Neural cell (in vitro differentiated cells): ENCODE measurements around the gene KIAA1614. TPM values are rescaled to one million over a fixed set of nuclear protein-coding genes. Genes with fewer than 3 reads are reported as not detected.

Experiments
- H2AFZ ChIP-seq: fragments of 200-600, 300-800 bp; sonication (generic), shearing (Covaris generic); 2 replicates; pipeline ENCODE4 v1.6.0; 2014; ENCODE audit warnings: low read depth, mild to moderate bottlenecking, antibody characterized with exemption, low read length, moderate library complexity
- H3F3A ChIP-seq: fragments of 200-600 bp; shearing (Covaris generic); 2 replicates; pipeline ENCODE4 v1.6.1; 2016; ENCODE audit warnings: mild to moderate bottlenecking, moderate library complexity, mixed read lengths, antibody characterized with exemption, low read length; ENCODE audit not compliant: insufficient read depth, poor library complexity, severe bottlenecking
- H3K27ac ChIP-seq: fragments of 200-600, 300-800 bp; sonication (generic), shearing (Covaris generic); 2 replicates; pipeline ENCODE4 v1.5.1; 2014; ENCODE audit warnings: mild to moderate bottlenecking, low read length, moderate library complexity
- H3K27me3 ChIP-seq: fragments of 300-800, 200-600 bp; sonication (generic), shearing (Covaris generic); 2 replicates; pipeline ENCODE4 v1.6.0; 2014; ENCODE audit warnings: mild to moderate bottlenecking, low read depth, low read length, moderate library complexity; ENCODE audit not compliant: insufficient read depth
- H3K36me3 ChIP-seq: fragments of 300-800, 200-600 bp; sonication (generic), shearing (Covaris generic); 2 replicates; pipeline ENCODE4 v1.5.1; 2014; ENCODE audit warnings: mild to moderate bottlenecking, antibody characterized with exemption, low read length, moderate library complexity; ENCODE audit not compliant: insufficient read depth
- H3K4me2 ChIP-seq: fragments of 300-800, 200-600 bp; sonication (generic), shearing (Covaris generic); 2 replicates; pipeline ENCODE4 v1.6.0; 2014; ENCODE audit warnings: mild to moderate bottlenecking, low read length
- H3K4me3 ChIP-seq: fragments of 300-800, 200-600 bp; sonication (generic), shearing (Covaris generic); 2 replicates; pipeline ENCODE4 v1.5.1; 2014; ENCODE audit warnings: mild to moderate bottlenecking, low read length, moderate library complexity
- H3K79me2 ChIP-seq: fragments of 200-600 bp; shearing (Covaris generic); replicated peaks from 2 replicates; pipeline ENCODE4 v1.6.0; 2014; ENCODE audit warnings: mild to moderate bottlenecking, low read length, moderate library complexity; ENCODE audit not compliant: insufficient read depth
- H3K9ac ChIP-seq: fragments of 300-800, 200-600 bp; sonication (generic), shearing (Covaris generic); 2 replicates; pipeline ENCODE4 v1.6.1; 2016; ENCODE audit warnings: mild to moderate bottlenecking, low read length, mixed read lengths
- H3K9me2 ChIP-seq: fragments of 200-600 bp; shearing (Covaris generic); 2 replicates; pipeline ENCODE4 v1.6.1; 2016; ENCODE audit warnings: mild to moderate bottlenecking, low read length, mixed read lengths; ENCODE audit not compliant: insufficient read depth
- H3K9me3 ChIP-seq: fragments of 200-600, 300-800 bp; sonication (generic), shearing (Covaris generic); 2 replicates; pipeline ENCODE4 v1.6.1; 2016; ENCODE audit warnings: mild to moderate bottlenecking, mixed run types, low read length, moderate library complexity, mixed read lengths
- H4K20me1 ChIP-seq: fragments of 200-600 bp; shearing (Covaris generic); 2 replicates; pipeline ENCODE4 v1.6.1; 2016; ENCODE audit warnings: mild to moderate bottlenecking, mixed run types; ENCODE audit not compliant: insufficient read depth
- EP300 ChIP-seq: fragments of 450-650 bp; conservative IDR thresholded peaks from 2 replicates; pipeline ENCODE4 v1.6.1; 2014; ENCODE audit warnings: antibody characterized with exemption, mild to moderate bottlenecking, moderate library complexity; ENCODE audit not compliant: poor library complexity, severe bottlenecking
- EZH2 ChIP-seq: fragments of 200-600, 300-800 bp; shearing (Covaris generic), sonication (generic); IDR thresholded peaks from 2 replicates; pipeline ENCODE4 v1.6.1; 2014; ENCODE audit warnings: antibody characterized with exemption, low read length, borderline replicate concordance, mild to moderate bottlenecking; ENCODE audit not compliant: insufficient read depth, poor library complexity, severe bottlenecking
- MXI1 ChIP-seq: fragments of 450-650 bp; conservative IDR thresholded peaks from 2 replicates; pipeline ENCODE4 v1.6.1; 2014; ENCODE audit warnings: antibody characterized with exemption, mild to moderate bottlenecking; ENCODE audit not compliant: poor library complexity, severe bottlenecking
- POLR2AphosphoS5 ChIP-seq: IDR thresholded peaks from 2 replicates; pipeline ENCODE4 v1.6.1; 2012
- RAD21 ChIP-seq: fragments of 450-650 bp; conservative IDR thresholded peaks from 2 replicates; pipeline ENCODE4 v1.6.1; 2014; ENCODE audit warnings: antibody characterized with exemption, mild to moderate bottlenecking, moderate library complexity
- SMC3 ChIP-seq: fragments of 450-650 bp; conservative IDR thresholded peaks from 2 replicates; pipeline ENCODE4 v1.6.1; 2014; ENCODE audit warnings: antibody characterized with exemption, mild to moderate bottlenecking, moderate library complexity; ENCODE audit not compliant: poor library complexity
- TAF1 ChIP-seq: IDR thresholded peaks from 2 replicates; pipeline ENCODE4 v1.6.1; 2012; ENCODE audit warnings: low read depth
- polyA plus RNA-seq: library from polyadenylated mRNA; depleted of rRNA; stranded (reverse); fragments of >200 nt; gene quantifications from 2 replicates; pipeline ENCODE4 v1.2.3, GENCODE V29; 2014
- TF ChIP-seq, protein P1 (sequence below): fragments of 450-650 bp; IDR thresholded peaks from 2 replicates; pipeline ENCODE4 v1.5.1; 2014; ENCODE audit warnings: antibody characterized with exemption, mild to moderate bottlenecking, moderate library complexity; ENCODE audit not compliant: poor library complexity, severe bottlenecking
- TF ChIP-seq, protein P2 (sequence below): IDR thresholded peaks from 2 replicates; pipeline ENCODE4 v1.6.1; 2012; ENCODE audit warnings: borderline replicate concordance

KIAA1614 gene
- polyA plus RNA-seq, 1 donor from 2014 or later, result 0.50 TPM

DNA sequence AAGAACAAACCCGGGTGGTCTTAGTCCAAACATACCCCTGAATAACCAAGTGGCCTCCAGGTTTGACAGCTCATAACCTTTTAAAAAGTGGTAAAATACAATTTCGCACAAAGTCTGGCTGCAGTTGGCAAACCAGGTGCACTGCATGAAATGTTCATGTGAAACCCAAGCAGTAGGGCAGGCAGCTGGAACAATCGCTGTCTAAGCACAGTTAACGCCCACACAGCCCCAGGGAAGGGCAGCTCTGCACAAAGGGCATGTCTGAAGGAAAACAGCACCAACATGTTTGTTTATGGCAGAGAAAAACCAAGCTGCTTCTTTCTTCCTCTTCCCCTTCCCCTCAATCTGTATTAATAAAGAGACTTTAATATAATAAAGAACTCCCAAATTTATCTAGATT lies 49.5 kb downstream of the KIAA1614 start:
- no peak for TF ChIP-seq RAD21
- TF ChIP-seq, protein P1, sequence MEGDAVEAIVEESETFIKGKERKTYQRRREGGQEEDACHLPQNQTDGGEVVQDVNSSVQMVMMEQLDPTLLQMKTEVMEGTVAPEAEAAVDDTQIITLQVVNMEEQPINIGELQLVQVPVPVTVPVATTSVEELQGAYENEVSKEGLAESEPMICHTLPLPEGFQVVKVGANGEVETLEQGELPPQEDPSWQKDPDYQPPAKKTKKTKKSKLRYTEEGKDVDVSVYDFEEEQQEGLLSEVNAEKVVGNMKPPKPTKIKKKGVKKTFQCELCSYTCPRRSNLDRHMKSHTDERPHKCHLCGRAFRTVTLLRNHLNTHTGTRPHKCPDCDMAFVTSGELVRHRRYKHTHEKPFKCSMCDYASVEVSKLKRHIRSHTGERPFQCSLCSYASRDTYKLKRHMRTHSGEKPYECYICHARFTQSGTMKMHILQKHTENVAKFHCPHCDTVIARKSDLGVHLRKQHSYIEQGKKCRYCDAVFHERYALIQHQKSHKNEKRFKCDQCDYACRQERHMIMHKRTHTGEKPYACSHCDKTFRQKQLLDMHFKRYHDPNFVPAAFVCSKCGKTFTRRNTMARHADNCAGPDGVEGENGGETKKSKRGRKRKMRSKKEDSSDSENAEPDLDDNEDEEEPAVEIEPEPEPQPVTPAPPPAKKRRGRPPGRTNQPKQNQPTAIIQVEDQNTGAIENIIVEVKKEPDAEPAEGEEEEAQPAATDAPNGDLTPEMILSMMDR, result no peak
- no peak for TF ChIP-seq EZH2
- no peak for TF ChIP-seq EP300
- no peaks in the 10 kb centered on the region for H3F3A ChIP-seq
- H3K36me3 ChIP-seq, result peaks cover 5% of the 10 kb centered on the region
- H2AFZ ChIP-seq, result no peak overlapping the region
- H3K27me3 ChIP-seq, result no peaks in the 10 kb centered on the region
- H3K9me3 ChIP-seq, result no peaks in the 10 kb centered on the region
- no peaks in the 10 kb centered on the region for H3K9me2 ChIP-seq
- H3K27ac ChIP-seq, result no peak overlapping the region
- H3K79me2 ChIP-seq, result no peaks in the 10 kb centered on the region
- no peak overlapping the region for H3K4me3 ChIP-seq
- H4K20me1 ChIP-seq, result no peaks in the 10 kb centered on the region
- no peak overlapping the region for H3K4me2 ChIP-seq
- no peak overlapping the region for H3K9ac ChIP-seq

DNA sequence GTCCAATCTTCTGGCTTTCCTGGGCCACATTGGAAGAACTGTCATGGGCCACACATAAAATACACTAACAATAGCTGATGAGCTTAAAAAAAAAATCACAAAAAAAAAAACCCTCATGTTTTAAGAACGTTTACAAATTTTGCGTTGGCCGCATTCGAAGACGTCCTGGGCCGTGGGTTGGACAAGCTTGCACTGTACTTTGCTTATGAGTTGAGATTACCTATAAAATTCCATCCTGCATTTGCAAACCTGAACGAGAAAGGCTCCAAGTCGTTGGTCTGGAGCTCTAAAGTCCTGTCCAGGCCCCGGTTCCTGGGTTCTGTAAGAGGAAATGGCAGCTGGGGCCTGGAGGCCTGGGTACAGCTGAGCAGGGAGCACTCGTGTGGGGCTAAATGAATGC lies 51.4 kb downstream of the KIAA1614 start:
- Histone ChIP-seq H3K4me2 (no peak overlapping the region), H3K9ac (no peak overlapping the region), H3K9me2 (no peaks in the 10 kb centered on the region), H3K27ac (no peak overlapping the region), H3F3A (no peaks in the 10 kb centered on the region), H3K36me3 (peaks cover 5% of the 10 kb centered on the region), H4K20me1 (no peaks in the 10 kb centered on the region), H3K4me3 (no peak overlapping the region), H3K27me3 (no peaks in the 10 kb centered on the region), H3K9me3 (no peaks in the 10 kb centered on the region), H2AFZ (no peak overlapping the region), H3K79me2 (no peaks in the 10 kb centered on the region)
- TF ChIP-seq MXI1, result no peak
- TF ChIP-seq TAF1, result no peak
- no peak for TF ChIP-seq EZH2
- TF ChIP-seq, protein P1, result no peak
- no peak for TF ChIP-seq POLR2AphosphoS5
- TF ChIP-seq EP300, result no peak
- TF ChIP-seq RAD21, result no peak
- no peak for TF ChIP-seq SMC3
- TF ChIP-seq, protein P2, sequence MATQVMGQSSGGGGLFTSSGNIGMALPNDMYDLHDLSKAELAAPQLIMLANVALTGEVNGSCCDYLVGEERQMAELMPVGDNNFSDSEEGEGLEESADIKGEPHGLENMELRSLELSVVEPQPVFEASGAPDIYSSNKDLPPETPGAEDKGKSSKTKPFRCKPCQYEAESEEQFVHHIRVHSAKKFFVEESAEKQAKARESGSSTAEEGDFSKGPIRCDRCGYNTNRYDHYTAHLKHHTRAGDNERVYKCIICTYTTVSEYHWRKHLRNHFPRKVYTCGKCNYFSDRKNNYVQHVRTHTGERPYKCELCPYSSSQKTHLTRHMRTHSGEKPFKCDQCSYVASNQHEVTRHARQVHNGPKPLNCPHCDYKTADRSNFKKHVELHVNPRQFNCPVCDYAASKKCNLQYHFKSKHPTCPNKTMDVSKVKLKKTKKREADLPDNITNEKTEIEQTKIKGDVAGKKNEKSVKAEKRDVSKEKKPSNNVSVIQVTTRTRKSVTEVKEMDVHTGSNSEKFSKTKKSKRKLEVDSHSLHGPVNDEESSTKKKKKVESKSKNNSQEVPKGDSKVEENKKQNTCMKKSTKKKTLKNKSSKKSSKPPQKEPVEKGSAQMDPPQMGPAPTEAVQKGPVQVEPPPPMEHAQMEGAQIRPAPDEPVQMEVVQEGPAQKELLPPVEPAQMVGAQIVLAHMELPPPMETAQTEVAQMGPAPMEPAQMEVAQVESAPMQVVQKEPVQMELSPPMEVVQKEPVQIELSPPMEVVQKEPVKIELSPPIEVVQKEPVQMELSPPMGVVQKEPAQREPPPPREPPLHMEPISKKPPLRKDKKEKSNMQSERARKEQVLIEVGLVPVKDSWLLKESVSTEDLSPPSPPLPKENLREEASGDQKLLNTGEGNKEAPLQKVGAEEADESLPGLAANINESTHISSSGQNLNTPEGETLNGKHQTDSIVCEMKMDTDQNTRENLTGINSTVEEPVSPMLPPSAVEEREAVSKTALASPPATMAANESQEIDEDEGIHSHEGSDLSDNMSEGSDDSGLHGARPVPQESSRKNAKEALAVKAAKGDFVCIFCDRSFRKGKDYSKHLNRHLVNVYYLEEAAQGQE, result no peak
